Fibroblast of lung (primary cell): ENCODE results near the gene UMOD. TPM values are rescaled to one million over a fixed set of nuclear protein-coding genes. Genes with fewer than 3 reads are reported as not detected.

ENCODE experiments used
- DNase-seq, 2 donors: peaks; one replicate each; pipeline versions ENCODE4 v3.0.0 to v3.0.0-alpha.2; 2010; ENCODE audit warnings: low read depth in 2 of 2
- H2AFZ ChIP-seq: 2 replicates; pipeline ENCODE4 v1.5.1; 2012; ENCODE audit warnings: low read length, control low read depth, inconsistent platforms
- H3K27ac ChIP-seq: 2 replicates; pipeline ENCODE4 v1.5.1; 2011; ENCODE audit warnings: low read length, control low read depth; ENCODE audit not compliant: insufficient read depth
- H3K27me3 ChIP-seq: 2 replicates; pipeline ENCODE4 v1.5.1; 2011; ENCODE audit warnings: mild to moderate bottlenecking, low read length; ENCODE audit not compliant: control insufficient read depth, insufficient read depth
- H3K36me3 ChIP-seq: 2 replicates; pipeline ENCODE4 v1.5.1; 2011; ENCODE audit warnings: low read length; ENCODE audit not compliant: control insufficient read depth, insufficient read depth
- H3K4me1 ChIP-seq: 2 replicates; pipeline ENCODE4 v1.5.1; 2011; ENCODE audit warnings: low read length; ENCODE audit not compliant: control insufficient read depth, insufficient read depth; ENCODE audit errors: extremely low read depth
- H3K4me2 ChIP-seq: 2 replicates; pipeline ENCODE4 v1.5.1; 2011; ENCODE audit warnings: low read length, control low read depth; ENCODE audit not compliant: insufficient read depth; ENCODE audit errors: extremely low read depth
- H3K4me3 ChIP-seq, 4 experiments: fragments of 200-600 bp in 1 of 4; sonication (generic) in 1 of 4; replicated peaks in 1 of 4; 2 replicates each; pipeline ENCODE4 v1.5.1; 2011 to 2016; ENCODE audit warnings: low read length in 4 of 4, low read depth in 3 of 4, mild to moderate bottlenecking in 3 of 4, control low read depth in 2 of 4, inconsistent platforms in 1 of 4, mixed read lengths in 1 of 4; ENCODE audit not compliant: insufficient read depth in 1 of 4; ENCODE audit errors: control extremely low read depth in 1 of 4
- H3K79me2 ChIP-seq: 2 replicates; pipeline ENCODE4 v1.5.1; 2012; ENCODE audit warnings: mild to moderate bottlenecking, low read length, inconsistent platforms; ENCODE audit not compliant: control insufficient read depth, insufficient read depth
- H3K9ac ChIP-seq: 2 replicates; pipeline ENCODE4 v1.5.1; 2011; ENCODE audit warnings: mild to moderate bottlenecking, low read length, control low read depth; ENCODE audit not compliant: insufficient read depth
- H3K9me3 ChIP-seq: 2 replicates; pipeline ENCODE4 v1.5.1; 2012; ENCODE audit warnings: low read depth, low read length; ENCODE audit not compliant: control insufficient read depth, insufficient read depth
- H4K20me1 ChIP-seq: 2 replicates; pipeline ENCODE4 v1.5.1; 2011; ENCODE audit warnings: low read length; ENCODE audit not compliant: control insufficient read depth, insufficient read depth; ENCODE audit errors: extremely low read depth
- EZH2 ChIP-seq: IDR thresholded peaks from 2 replicates; pipeline ENCODE4 v1.5.1; 2012; ENCODE audit warnings: low read length, control low read depth, mild to moderate bottlenecking; ENCODE audit errors: missing control alignments
- polyA plus RNA-seq, 2 donors: library from polyadenylated mRNA; depleted of rRNA in 1 of 2; stranded (reverse) in 1 of 2; unstranded in 1 of 2; fragments of >200 nt; gene quantifications; 2 replicates each; pipeline ENCODE4 v1.2.1, GENCODE V29; 2011 to 2012; ENCODE audit warnings: missing spikeins in 1 of 2
- total RNA-seq: library from RNA; depleted of rRNA; stranded (reverse); fragments of >200 nt; gene quantifications from 2 replicates; pipeline ENCODE4 v1.2.1, GENCODE V29; 2014
- TF ChIP-seq, protein P1 (sequence below), 2 donors: IDR thresholded peaks in 1 of 2; conservative IDR thresholded peaks in 1 of 2; 1 replicate in 1 of 2; 2 replicates in 1 of 2; pipeline ENCODE4 v1.5.1; 2011 to 2012; ENCODE audit warnings: low read length in 2 of 2, control low read depth in 1 of 2, inconsistent platforms in 1 of 2, low read depth in 1 of 2, mild to moderate bottlenecking in 1 of 2

The UMOD gene
- total and polyA plus RNA-seq, 2 donors (not counting 1 experiment from before 2014, with no cell fraction given) = not detected

DNA sequence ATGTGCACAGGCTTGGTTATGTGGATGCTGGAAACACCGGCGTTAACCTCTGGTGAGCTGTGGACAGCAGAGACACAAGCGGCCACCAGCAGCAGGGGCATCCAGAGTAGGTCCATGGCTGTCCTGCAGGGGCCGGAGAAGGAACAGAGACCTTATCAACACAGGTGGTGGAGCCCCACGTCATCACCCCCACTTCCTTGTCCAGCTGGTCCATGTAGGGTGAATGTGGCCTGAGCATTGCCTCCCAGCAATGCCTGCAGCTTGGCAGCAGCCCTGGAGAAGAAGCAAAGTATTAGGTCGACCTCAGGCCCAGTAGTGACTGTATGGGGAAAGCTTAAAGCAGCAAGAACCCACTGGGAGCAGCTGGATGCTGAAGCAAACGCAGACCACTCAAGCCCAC, 46.7 kb upstream of the UMOD start:
- TF ChIP-seq, protein P1, sequence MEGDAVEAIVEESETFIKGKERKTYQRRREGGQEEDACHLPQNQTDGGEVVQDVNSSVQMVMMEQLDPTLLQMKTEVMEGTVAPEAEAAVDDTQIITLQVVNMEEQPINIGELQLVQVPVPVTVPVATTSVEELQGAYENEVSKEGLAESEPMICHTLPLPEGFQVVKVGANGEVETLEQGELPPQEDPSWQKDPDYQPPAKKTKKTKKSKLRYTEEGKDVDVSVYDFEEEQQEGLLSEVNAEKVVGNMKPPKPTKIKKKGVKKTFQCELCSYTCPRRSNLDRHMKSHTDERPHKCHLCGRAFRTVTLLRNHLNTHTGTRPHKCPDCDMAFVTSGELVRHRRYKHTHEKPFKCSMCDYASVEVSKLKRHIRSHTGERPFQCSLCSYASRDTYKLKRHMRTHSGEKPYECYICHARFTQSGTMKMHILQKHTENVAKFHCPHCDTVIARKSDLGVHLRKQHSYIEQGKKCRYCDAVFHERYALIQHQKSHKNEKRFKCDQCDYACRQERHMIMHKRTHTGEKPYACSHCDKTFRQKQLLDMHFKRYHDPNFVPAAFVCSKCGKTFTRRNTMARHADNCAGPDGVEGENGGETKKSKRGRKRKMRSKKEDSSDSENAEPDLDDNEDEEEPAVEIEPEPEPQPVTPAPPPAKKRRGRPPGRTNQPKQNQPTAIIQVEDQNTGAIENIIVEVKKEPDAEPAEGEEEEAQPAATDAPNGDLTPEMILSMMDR (conservative IDR thresholded peaks at IDR 0.05 in 1 of 2, IDR thresholded peaks at IDR 0.05 in 1 of 2; ENCODE audit: low read depth in 1 of 2, low read length in 2 of 2) = no peak
- TF ChIP-seq EZH2 = no peak
- DNase-seq = no peak
- Histone ChIP-seq H3K9me3 (no peaks in the 10 kb centered on the region), H3K9ac (no peak overlapping the region), H3K36me3 (no peaks in the 10 kb centered on the region), H3K4me2 (no peak overlapping the region), H3K27ac (no peak overlapping the region), H4K20me1 (no peaks in the 10 kb centered on the region), H3K4me1 (no peaks in the 10 kb centered on the region), H3K79me2 (no peaks in the 10 kb centered on the region), H3K27me3 (no peaks in the 10 kb centered on the region), H2AFZ (no peak overlapping the region), H3K4me3 (no peak overlapping the region)

DNA sequence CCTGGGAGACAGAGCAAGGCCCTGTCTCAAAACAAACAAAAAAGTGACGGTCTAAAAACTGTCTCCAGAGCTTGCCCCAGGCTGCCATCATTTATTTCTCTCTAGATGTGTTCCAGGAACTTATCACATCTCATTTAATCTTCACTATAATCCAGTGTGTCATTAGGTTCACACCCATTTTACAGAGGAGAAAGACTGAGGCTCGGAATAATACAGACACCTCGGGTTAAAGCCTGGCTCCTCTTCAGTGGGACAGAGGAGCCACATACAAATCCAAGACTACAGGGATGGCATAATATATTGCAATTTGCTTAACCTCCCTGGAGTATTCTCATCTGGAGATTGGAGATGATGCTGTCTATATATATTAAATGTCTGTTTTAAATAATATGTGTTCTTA, 46.1 kb upstream of the UMOD start:
- Histone ChIP-seq H2AFZ (no peak overlapping the region), H3K9ac (no peak overlapping the region), H3K9me3 (no peaks in the 10 kb centered on the region), H3K27me3 (no peaks in the 10 kb centered on the region), H3K4me3 (no peak overlapping the region), H3K4me1 (no peaks in the 10 kb centered on the region), H3K79me2 (no peaks in the 10 kb centered on the region), H3K4me2 (no peak overlapping the region), H3K27ac (no peak overlapping the region), H4K20me1 (no peaks in the 10 kb centered on the region), H3K36me3 (no peaks in the 10 kb centered on the region)
- no peak for DNase-seq
- no peak for TF ChIP-seq EZH2
- TF ChIP-seq, protein P1 (conservative IDR thresholded peaks at IDR 0.05 in 1 of 2, IDR thresholded peaks at IDR 0.05 in 1 of 2; ENCODE audit: low read depth in 1 of 2, low read length in 2 of 2) = no peak

DNA sequence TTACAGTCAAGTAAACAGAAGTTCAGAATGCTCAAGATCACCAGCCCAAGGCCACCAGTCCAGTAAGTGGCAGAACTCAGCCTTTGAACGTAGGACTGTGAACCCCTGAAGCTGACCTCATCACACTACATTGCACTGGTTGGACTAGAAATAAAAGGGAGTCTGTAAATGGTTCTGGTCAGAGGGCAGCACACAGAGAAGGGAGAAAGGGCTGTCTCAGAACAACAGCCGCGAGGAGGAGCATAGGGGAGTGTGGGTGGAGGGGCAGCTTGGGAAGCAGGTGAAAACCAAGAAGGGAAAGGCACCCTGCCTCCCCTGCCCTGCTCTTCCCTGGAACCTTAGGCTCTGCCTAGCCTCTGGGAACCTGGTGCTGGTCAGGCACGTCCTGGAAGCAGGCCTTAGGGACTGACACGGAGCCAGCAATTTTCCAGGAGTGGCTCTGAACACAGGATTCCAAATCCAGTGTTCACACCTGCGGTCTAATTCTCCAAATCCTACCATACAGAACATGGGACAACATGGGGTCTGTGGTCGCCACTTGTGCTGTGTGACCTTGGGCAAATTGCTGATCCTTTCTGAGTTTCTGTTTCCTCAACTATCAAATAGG, 45.1 kb upstream of the UMOD start:
- DNase-seq = no peak
- Histone ChIP-seq H3K4me3 (no peak overlapping the region), H3K36me3 (no peaks in the 10 kb centered on the region), H3K79me2 (no peaks in the 10 kb centered on the region), H3K27me3 (no peaks in the 10 kb centered on the region), H3K4me2 (no peak overlapping the region), H3K4me1 (no peaks in the 10 kb centered on the region), H3K9ac (no peak overlapping the region), H2AFZ (no peak overlapping the region), H3K27ac (no peak overlapping the region), H4K20me1 (no peaks in the 10 kb centered on the region), H3K9me3 (no peaks in the 10 kb centered on the region)
- TF ChIP-seq, protein P1 (conservative IDR thresholded peaks at IDR 0.05 in 1 of 2, IDR thresholded peaks at IDR 0.05 in 1 of 2; ENCODE audit: low read depth in 1 of 2, low read length in 2 of 2) = no peak
- no peak for TF ChIP-seq EZH2
